Suprapubic skin (tissue), 4 donors: Measurements from ENCODE around the gene GPR25. TPM values are rescaled to one million over a fixed set of nuclear protein-coding genes. Genes with fewer than 3 reads are reported as not detected.
A peak's percentile ranks its signal among the peaks of the same experiment; 100 is the strongest.

Source experiments
- DNase-seq, 2 donors: peaks; one replicate each; pipeline ENCODE4 v3.0.0-alpha.2; 2019; ENCODE audit warnings: low spot score in 2 of 2
- H3K27ac ChIP-seq: fragments of 200-600 bp; sonication (generic); one replicate; pipeline ENCODE4 v1.5.1; 2019
- H3K27me3 ChIP-seq: fragments of 200-600 bp; sonication (generic); one replicate; pipeline ENCODE4 v1.5.1; 2019
- H3K36me3 ChIP-seq: fragments of 200-600 bp; sonication (generic); one replicate; pipeline ENCODE4 v1.5.1; 2019
- H3K4me1 ChIP-seq: fragments of 200-600 bp; sonication (generic); one replicate; pipeline ENCODE4 v1.5.1; 2019
- H3K4me3 ChIP-seq: fragments of 200-600 bp; sonication (generic); one replicate; pipeline ENCODE4 v1.5.1; 2019; ENCODE audit warnings: mild to moderate bottlenecking
- H3K9me3 ChIP-seq: fragments of 200-600 bp; sonication (generic); one replicate; pipeline ENCODE4 v1.5.1; 2019
- CTCF ChIP-seq, 2 donors: fragments of 200-600 bp in 1 of 2; fragments of 450-650 bp in 1 of 2; sonication (generic) in 1 of 2; IDR thresholded peaks; one replicate each; pipeline ENCODE4 v1.5.1; 2016 to 2019; ENCODE audit warnings: antibody characterized with exemption in 2 of 2, mild to moderate bottlenecking in 1 of 2, moderate library complexity in 1 of 2
- EP300 ChIP-seq: sonication (generic); formaldehyde crosslinking; IDR thresholded peaks from one replicate; pipeline ENCODE4 v1.6.1; 2017; ENCODE audit warnings: antibody characterized with exemption
- POLR2A ChIP-seq, 2 donors: fragments of 450-650 bp; IDR thresholded peaks; one replicate each; pipeline ENCODE4 v1.6.1; 2017; ENCODE audit warnings: antibody characterized with exemption in 2 of 2, mild to moderate bottlenecking in 2 of 2, moderate library complexity in 2 of 2
- POLR2AphosphoS5 ChIP-seq, 3 donors: sonication (generic); formaldehyde crosslinking; IDR thresholded peaks; one replicate each; pipeline ENCODE4 v1.6.1; 2017; ENCODE audit warnings: antibody characterized with exemption in 3 of 3
- WGBS: methylation state at CpG from one replicate; pipeline ENCODE4 v1.1.5; 2018; 5-methylcytosine and 5-hydroxymethylcytosine counted together
- total RNA-seq, 4 donors: library from RNA; depleted of rRNA; stranded (reverse); fragments of >200 nt; gene quantifications; one replicate each; pipeline ENCODE4 v1.1.0, GENCODE V29; 2016

GPR25 gene
- total RNA-seq, 4 donors from 2014 or later = not detected

- 65% methylated on average over 4 of the region's 9 CpGs for WGBS
- Histone ChIP-seq H3K27me3 (peaks cover 23% of the 10 kb centered on the region), H3K9me3 (no peaks in the 10 kb centered on the region), H3K4me3 (peak overlapping the region; percentile 54), H3K36me3 (peaks cover 13% of the 10 kb centered on the region), H3K4me1 (peaks cover 52% of the 10 kb centered on the region), H3K27ac (peak overlapping the region; percentile 76)
- TF ChIP-seq POLR2AphosphoS5 (IDR thresholded peaks at IDR 0.05) (no peak), CTCF (IDR thresholded peaks at IDR 0.05) (no peak), EP300 (no peak), POLR2A (IDR thresholded peaks at IDR 0.05) (no peak)
- no peak for DNase-seq
These were observed 23.2 kb downstream of the GPR25 start for GRCh38 chr1:200895801-200896530.

- H3K36me3 ChIP-seq = peaks cover 19% of the 10 kb centered on the region
- WGBS = 49% methylated on average over 7 of the region's 10 CpGs
- peak overlapping the region; percentile 54 for H3K4me3 ChIP-seq
- no peak for DNase-seq
- peaks cover 52% of the 10 kb centered on the region for H3K4me1 ChIP-seq
- TF ChIP-seq EP300 = no peak
- no peak for TF ChIP-seq CTCF (IDR thresholded peaks at IDR 0.05)
- no peak for TF ChIP-seq POLR2A (IDR thresholded peaks at IDR 0.05)
- no peak for TF ChIP-seq POLR2AphosphoS5 (IDR thresholded peaks at IDR 0.05)
- peak overlapping the region; percentile 76 for H3K27ac ChIP-seq
- H3K27me3 ChIP-seq = peaks cover 18% of the 10 kb centered on the region
- no peaks in the 10 kb centered on the region for H3K9me3 ChIP-seq
These were observed 23.9 kb downstream of the GPR25 start for GRCh38 chr1:200896531-200897196.

GRCh38 chr1:200897259-200897658 lies 24.5 kb downstream of the GPR25 start:
- Histone ChIP-seq H3K36me3 (peaks cover 23% of the 10 kb centered on the region), H3K4me3 (peak overlapping the region; percentile 54), H3K27ac (no peak overlapping the region), H3K27me3 (peaks cover 13% of the 10 kb centered on the region), H3K9me3 (no peaks in the 10 kb centered on the region), H3K4me1 (peaks cover 50% of the 10 kb centered on the region)
- TF ChIP-seq EP300 (no peak), POLR2AphosphoS5 (IDR thresholded peaks at IDR 0.05) (no peak), CTCF (IDR thresholded peaks at IDR 0.05) (no peak), POLR2A (IDR thresholded peaks at IDR 0.05) (no peak)
- WGBS = 97% methylated on average over 5 of the region's 5 CpGs
- DNase-seq = no peak

GRCh38 chr1:200899015-200899386 lies 26.2 kb downstream of the GPR25 start:
- no peak for DNase-seq
- H3K9me3 ChIP-seq = no peaks in the 10 kb centered on the region
- peaks cover 8% of the 10 kb centered on the region for H3K27me3 ChIP-seq
- WGBS = 39% methylated on average over 3 of the region's 3 CpGs
- no peak overlapping the region for H3K27ac ChIP-seq
- H3K36me3 ChIP-seq = peaks cover 29% of the 10 kb centered on the region
- H3K4me1 ChIP-seq = peaks cover 43% of the 10 kb centered on the region
- H3K4me3 ChIP-seq = no peak overlapping the region
- TF ChIP-seq POLR2A (IDR thresholded peaks at IDR 0.05) (no peak), EP300 (no peak), CTCF (IDR thresholded peaks at IDR 0.05) (no peak), POLR2AphosphoS5 (IDR thresholded peaks at IDR 0.05) (no peak)

GRCh38 chr1:200899451-200899915 lies 26.7 kb downstream of the GPR25 start:
- H3K36me3 ChIP-seq = peaks cover 29% of the 10 kb centered on the region
- no peak overlapping the region for H3K4me3 ChIP-seq
- no peak overlapping the region for H3K27ac ChIP-seq
- DNase-seq = no peak
- TF ChIP-seq EP300 (no peak), POLR2A (IDR thresholded peaks at IDR 0.05) (no peak), POLR2AphosphoS5 (IDR thresholded peaks at IDR 0.05) (no peak), CTCF (IDR thresholded peaks at IDR 0.05) (no peak)
- WGBS = 93% methylated on average over 4 of the region's 10 CpGs
- H3K27me3 ChIP-seq = peaks cover 8% of the 10 kb centered on the region
- H3K4me1 ChIP-seq = peaks cover 39% of the 10 kb centered on the region
- no peaks in the 10 kb centered on the region for H3K9me3 ChIP-seq
